Erythroblast (primary cell): ENCODE data around the gene RAB11FIP4.

ENCODE experiments used
- GATA1 ChIP-seq: IDR thresholded peaks from 2 replicates; pipeline ENCODE4 v1.6.1; 2011; ENCODE audit warnings: low read depth, mild to moderate bottlenecking, control low read depth, low read length, moderate library complexity
- POLR2A ChIP-seq: IDR thresholded peaks from 2 replicates; pipeline ENCODE4 v1.6.1; 2011; ENCODE audit warnings: mild to moderate bottlenecking, low read length

DNA sequence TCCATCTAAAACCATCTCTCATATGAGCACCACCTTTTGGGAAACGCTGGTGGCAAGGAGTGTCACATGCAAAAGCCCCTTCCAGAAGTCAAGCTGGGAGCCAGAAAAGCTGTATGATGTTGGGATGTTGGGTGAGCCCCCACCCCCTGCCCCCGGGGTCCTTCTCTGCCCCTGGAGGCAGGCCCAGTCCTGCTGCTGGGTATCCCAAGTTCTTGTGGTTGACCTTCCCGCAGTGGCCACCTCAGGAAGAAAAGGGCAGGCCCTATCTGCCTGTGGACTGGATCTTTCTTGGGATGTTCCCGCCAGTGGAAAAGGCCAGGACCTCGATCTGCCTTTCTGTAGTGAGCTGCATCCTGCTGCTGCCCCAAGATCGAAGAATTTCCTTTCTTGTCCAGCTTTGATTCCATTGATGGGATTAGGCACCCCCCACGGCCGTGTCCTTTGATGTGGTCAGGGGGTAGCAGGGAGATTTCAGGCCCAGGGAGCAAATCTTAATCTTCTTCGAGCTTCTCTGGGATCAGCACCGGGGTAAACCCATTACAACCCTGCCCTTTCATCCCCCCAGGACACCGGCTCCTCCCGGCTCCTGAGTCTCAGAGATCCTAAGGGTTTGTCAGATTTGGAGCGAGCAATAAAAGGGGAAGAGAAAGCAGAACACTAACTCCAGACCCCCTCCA is 165.6 kb downstream of the RAB11FIP4 start:
- no peak for TF ChIP-seq POLR2A
- TF ChIP-seq GATA1, result no peak
